HCT116 (cell line): ENCODE measurements around the gene CRISPLD2. TPM values are rescaled to one million over a fixed set of nuclear protein-coding genes. Genes with fewer than 3 reads are reported as not detected.

Source experiments
- ATAC-seq: fragments of 200-7000 bp; cut with Tn5 transposase; 2 replicates; pipeline ENCODE4 v1.9.1; 2020; ENCODE audit warnings: mild to moderate bottlenecking, moderate library complexity
- BruUV-seq: library from RNA; stranded (reverse); fragments of 400-500 nt; replicated peaks from 2 replicates; lab custom pipeline; 2021; lab: Mats Ljungman, UMichigan
- CTCF ChIA-PET: fragments of 300-600 bp; sonication (Branson Sonifier 250); formaldehyde crosslinking; loops from one replicate; lab custom pipeline; 2021; ENCODE audit warnings: antibody characterized with exemption; lab: Charles Lee
- POLR2A ChIA-PET: fragments of 300-600, 350-600 bp; sonication (Branson Sonifier 250); formaldehyde crosslinking; loops from one replicate; lab custom pipeline; 2021; ENCODE audit warnings: antibody characterized with exemption; lab: Charles Lee
- RAD21 ChIA-PET, 2 experiments: fragments of 300-600 bp; sonication (Branson Sonifier 250); formaldehyde crosslinking; loops; one replicate each; lab custom pipeline; 2023; ENCODE audit warnings: low total read pairs in 2 of 2; ENCODE audit not compliant: uncharacterized antibody in 2 of 2, unreplicated experiment in 2 of 2, low non-redundant PET in 1 of 2; lab: Charles Lee
- DNase-seq: peaks from one replicate; pipeline ENCODE4 v3.0.0-alpha.2; 2010; ENCODE audit warnings: low read depth, low spot score
- H2AFZ ChIP-seq: fragments of 200-600 bp; shearing (Covaris generic), sonication (generic); 2 replicates; pipeline ENCODE4 v1.6.1; 2017; ENCODE audit warnings: low read depth, mixed run types, mixed read lengths, antibody characterized with exemption, low read length; ENCODE audit not compliant: poor library complexity, severe bottlenecking
- H3K27ac ChIP-seq: 2 replicates; pipeline ENCODE4 v1.5.1; 2012; ENCODE audit warnings: low read depth, low read length
- H3K27me3 ChIP-seq: fragments of 200-600 bp; sonication (generic); 2 replicates; pipeline ENCODE4 v1.6.1; 2016; ENCODE audit warnings: mixed run types, low read length, mixed read lengths; ENCODE audit not compliant: insufficient read depth
- H3K36me3 ChIP-seq, 2 experiments: fragments of 200-500 bp in 1 of 2; fragments of 200-600 bp in 1 of 2; sonication (Bioruptor generic) in 1 of 2; sonication (generic) in 1 of 2; 2 replicates each; pipeline versions ENCODE4 v1.5.1 to v1.6.1; 2014 to 2016; ENCODE audit warnings: low read length in 2 of 2, inconsistent platforms in 1 of 2, mixed read lengths in 1 of 2, mixed run types in 1 of 2; ENCODE audit not compliant: insufficient read depth in 2 of 2, control insufficient read depth in 1 of 2
- H3K4me1 ChIP-seq, 2 experiments: fragments of 200-600 bp in 1 of 2; sonication (generic) in 1 of 2; 2 replicates each; pipeline versions ENCODE4 v1.5.1 to v1.6.1; 2012 to 2017; ENCODE audit warnings: low read length in 2 of 2, inconsistent platforms in 1 of 2, mild to moderate bottlenecking in 1 of 2, mixed read lengths in 1 of 2, mixed run types in 1 of 2, moderate library complexity in 1 of 2; ENCODE audit not compliant: insufficient read depth in 2 of 2, control insufficient read depth in 1 of 2
- H3K4me2 ChIP-seq: fragments of 200-600 bp; sonication (generic); 2 replicates; pipeline ENCODE4 v1.6.1; 2017; ENCODE audit warnings: mixed run types, low read length, mixed read lengths
- H3K4me3 ChIP-seq, 2 experiments: fragments of 200-600 bp in 1 of 2; sonication (generic) in 1 of 2; replicated peaks in 1 of 2; 2 replicates each; pipeline ENCODE4 v1.5.1; 2011 to 2016; ENCODE audit warnings: low read length in 2 of 2, control low read depth in 1 of 2, low read depth in 1 of 2, mild to moderate bottlenecking in 1 of 2, mixed read lengths in 1 of 2, mixed run types in 1 of 2
- H3K79me2 ChIP-seq: fragments of 200-600 bp; sonication (generic); 2 replicates; pipeline ENCODE4 v1.6.1; 2017; ENCODE audit warnings: mild to moderate bottlenecking, mixed run types, low read length, moderate library complexity, mixed read lengths; ENCODE audit not compliant: insufficient read depth
- H3K9ac ChIP-seq: fragments of 200-600 bp; sonication (generic); 2 replicates; pipeline ENCODE4 v1.6.1; 2016; ENCODE audit warnings: low read length, mixed read lengths
- H3K9me2 ChIP-seq: fragments of 200-600 bp; sonication (generic), shearing (Covaris generic); 2 replicates; pipeline ENCODE4 v1.6.1; 2017; ENCODE audit warnings: mixed run types, mild to moderate bottlenecking, moderate library complexity; ENCODE audit not compliant: insufficient read depth
- H3K9me3 ChIP-seq, 2 experiments: fragments of 200-500 bp in 1 of 2; fragments of 200-600 bp in 1 of 2; sonication (Bioruptor generic) in 1 of 2; sonication (generic) in 1 of 2; 2 replicates each; pipeline ENCODE4 v1.6.1; 2014 to 2017; ENCODE audit warnings: low read length in 2 of 2, mixed read lengths in 2 of 2, inconsistent platforms in 1 of 2, low read depth in 1 of 2, mild to moderate bottlenecking in 1 of 2, mixed run types in 1 of 2, moderate library complexity in 1 of 2; ENCODE audit not compliant: control insufficient read depth in 1 of 2, insufficient read depth in 1 of 2
- H4K20me1 ChIP-seq: fragments of 200-600 bp; sonication (generic), shearing (Covaris generic); 2 replicates; pipeline ENCODE4 v1.6.1; 2017; ENCODE audit warnings: mixed run types, mild to moderate bottlenecking, moderate library complexity; ENCODE audit not compliant: insufficient read depth
- CBX3 ChIP-seq: IDR thresholded peaks from 2 replicates; pipeline ENCODE4 v1.6.1; 2012; ENCODE audit warnings: low read depth
- CEBPB ChIP-seq: IDR thresholded peaks from 2 replicates; pipeline ENCODE4 v1.6.1; 2012; ENCODE audit warnings: low read depth
- EZH2 ChIP-seq: fragments of 200-600 bp; sonication (generic); IDR thresholded peaks from 2 replicates; pipeline ENCODE4 v1.6.1; 2017; ENCODE audit warnings: antibody characterized with exemption, mixed run types
- EZH2phosphoT487 ChIP-seq: fragments of 200-600 bp; IDR thresholded peaks from 2 replicates; pipeline ENCODE4 v1.6.1; 2018; ENCODE audit warnings: antibody characterized with exemption, borderline replicate concordance
- JUND ChIP-seq: IDR thresholded peaks from 2 replicates; pipeline ENCODE4 v1.6.1; 2012
- POLR2A ChIP-seq: IDR thresholded peaks from 2 replicates; pipeline ENCODE4 v1.7.0; 2011; ENCODE audit warnings: borderline replicate concordance; ENCODE audit not compliant: insufficient read depth, insufficient read length; ENCODE audit errors: extremely low read depth
- RAD21 ChIP-seq: IDR thresholded peaks from 2 replicates; pipeline ENCODE4 v1.6.1; 2012; ENCODE audit warnings: low read depth, mild to moderate bottlenecking
- SIN3A ChIP-seq: IDR thresholded peaks from 2 replicates; pipeline ENCODE4 v1.6.1; 2012; ENCODE audit warnings: low read depth
- ZNF274 ChIP-seq: fragments of 200-500 bp; sonication (Bioruptor generic); IDR thresholded peaks from 2 replicates; pipeline ENCODE4 v1.6.1; 2014; ENCODE audit warnings: mild to moderate bottlenecking, low read depth, low read length, inconsistent platforms
- intact Hi-C: fragments of 100-400 bp; cut with micrococcal nuclease; formaldehyde crosslinking; loops from 2 replicates; pipeline ENCODE4 v1.10.0; 2022
- total RNA-seq: library from RNA; stranded (reverse); gene quantifications from one replicate; pipeline ENCODE4 v1.2.1, GENCODE V29; 2021; ENCODE audit not compliant: unreplicated experiment
- TF ChIP-seq, protein P1 (sequence below): IDR thresholded peaks from 2 replicates; pipeline ENCODE4 v1.6.1; 2012
- TF ChIP-seq, protein P2 (sequence below), 3 experiments: fragments of 200-600 bp in 1 of 3; sonication (generic) in 1 of 3; IDR thresholded peaks in 2 of 3; conservative IDR thresholded peaks in 1 of 3; 2 replicates each; pipeline ENCODE4 v1.5.1; 2012 to 2017; ENCODE audit warnings: low read depth in 2 of 3, low read length in 2 of 3, antibody characterized with exemption in 1 of 3, borderline replicate concordance in 1 of 3, control low read depth in 1 of 3, mild to moderate bottlenecking in 1 of 3, mixed read lengths in 1 of 3, mixed run types in 1 of 3, moderate library complexity in 1 of 3; ENCODE audit not compliant: insufficient read depth in 1 of 3

Gene CRISPLD2
- total RNA-seq, 1 experiment from 2014 or later: 4.6 TPM

DNA sequence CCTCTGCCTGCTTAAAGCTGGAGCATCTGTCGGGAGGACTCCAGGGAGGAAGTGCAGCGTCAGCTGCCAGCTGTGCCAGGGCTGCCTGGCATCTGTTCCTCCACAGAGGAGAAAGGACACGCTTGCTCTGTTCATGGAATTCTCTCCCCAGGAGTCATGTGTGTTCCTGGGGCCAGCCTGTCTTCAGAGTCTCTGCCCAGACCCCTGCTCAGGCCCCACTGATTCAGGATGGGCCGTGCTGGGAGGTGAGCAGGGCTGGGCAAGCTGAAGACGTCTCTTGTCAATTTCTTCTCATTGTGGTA lies 24.2 kb downstream of the CRISPLD2 start (continued):
- TF ChIP-seq ZNF274: no peak
- TF ChIP-seq RAD21: no peak
- TF ChIP-seq, protein P1, sequence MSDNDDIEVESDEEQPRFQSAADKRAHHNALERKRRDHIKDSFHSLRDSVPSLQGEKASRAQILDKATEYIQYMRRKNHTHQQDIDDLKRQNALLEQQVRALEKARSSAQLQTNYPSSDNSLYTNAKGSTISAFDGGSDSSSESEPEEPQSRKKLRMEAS: no peak
- TF ChIP-seq CBX3: no peak
- TF ChIP-seq, protein P2, sequence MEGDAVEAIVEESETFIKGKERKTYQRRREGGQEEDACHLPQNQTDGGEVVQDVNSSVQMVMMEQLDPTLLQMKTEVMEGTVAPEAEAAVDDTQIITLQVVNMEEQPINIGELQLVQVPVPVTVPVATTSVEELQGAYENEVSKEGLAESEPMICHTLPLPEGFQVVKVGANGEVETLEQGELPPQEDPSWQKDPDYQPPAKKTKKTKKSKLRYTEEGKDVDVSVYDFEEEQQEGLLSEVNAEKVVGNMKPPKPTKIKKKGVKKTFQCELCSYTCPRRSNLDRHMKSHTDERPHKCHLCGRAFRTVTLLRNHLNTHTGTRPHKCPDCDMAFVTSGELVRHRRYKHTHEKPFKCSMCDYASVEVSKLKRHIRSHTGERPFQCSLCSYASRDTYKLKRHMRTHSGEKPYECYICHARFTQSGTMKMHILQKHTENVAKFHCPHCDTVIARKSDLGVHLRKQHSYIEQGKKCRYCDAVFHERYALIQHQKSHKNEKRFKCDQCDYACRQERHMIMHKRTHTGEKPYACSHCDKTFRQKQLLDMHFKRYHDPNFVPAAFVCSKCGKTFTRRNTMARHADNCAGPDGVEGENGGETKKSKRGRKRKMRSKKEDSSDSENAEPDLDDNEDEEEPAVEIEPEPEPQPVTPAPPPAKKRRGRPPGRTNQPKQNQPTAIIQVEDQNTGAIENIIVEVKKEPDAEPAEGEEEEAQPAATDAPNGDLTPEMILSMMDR (IDR thresholded peaks at IDR 0.05 in 2 of 3, conservative IDR thresholded peaks at IDR 0.05 in 1 of 3; ENCODE audit: borderline replicate concordance in 1 of 3, insufficient read depth in 1 of 3, low read depth in 2 of 3, low read length in 2 of 3): no peak
- TF ChIP-seq EZH2phosphoT487: no peak
- TF ChIP-seq EZH2: no peak
- no peak for TF ChIP-seq SIN3A
- TF ChIP-seq, all 23 proteins: peak for 0

DNA sequence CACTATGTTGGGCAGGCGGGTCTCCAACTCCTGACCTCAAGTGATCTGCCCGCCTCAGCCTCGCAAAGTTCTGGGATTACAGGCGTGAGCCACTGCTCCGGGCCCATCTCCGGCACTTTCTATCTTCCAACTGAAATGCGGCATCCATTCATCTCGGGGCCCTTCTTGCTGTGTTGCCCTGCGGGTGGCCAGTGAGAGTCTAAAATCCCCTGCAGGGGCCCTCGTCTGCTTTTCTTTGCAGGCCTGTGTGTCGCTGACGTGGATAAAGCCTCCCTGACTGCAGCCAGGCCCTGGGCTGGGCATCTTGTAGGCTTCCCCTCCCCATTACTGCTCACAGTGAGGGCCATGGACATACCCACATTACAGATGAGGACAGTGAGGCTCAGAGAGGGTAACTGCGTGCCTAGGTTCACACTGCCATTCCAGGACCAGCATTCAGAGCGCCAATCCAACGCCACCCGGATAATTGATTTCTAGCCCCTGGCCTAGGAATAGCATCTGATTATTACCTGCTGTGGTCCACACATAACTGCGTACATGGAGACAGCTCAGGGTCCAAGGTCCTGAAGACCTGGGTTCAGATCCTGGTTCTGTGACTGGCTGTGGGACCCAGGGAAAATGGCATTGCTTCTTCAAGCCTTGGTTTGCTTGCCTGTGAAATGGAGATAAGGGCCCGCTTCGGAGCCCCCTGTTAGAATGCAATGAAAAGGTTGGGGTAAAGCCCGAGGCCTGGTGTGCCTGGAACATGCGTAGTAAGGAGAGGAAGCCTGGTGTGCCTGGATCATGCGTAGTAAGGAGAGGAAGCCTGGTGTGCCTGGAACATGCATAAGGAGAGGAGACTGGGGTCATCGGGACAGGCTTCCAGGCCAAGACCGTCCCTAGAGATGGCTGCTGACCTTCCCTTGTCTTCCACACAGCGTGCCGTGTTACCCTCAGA lies 25.0 kb downstream of the CRISPLD2 start:
- H3K79me2 ChIP-seq: no peaks in the 10 kb centered on the region
- no peaks in the 10 kb centered on the region for H3K36me3 ChIP-seq
- no peak overlapping the region for H3K4me3 ChIP-seq
- intact Hi-C loops: no loop called here
- TF ChIP-seq CEBPB (no peak), EZH2 (no peak), JUND (no peak), POLR2A (no peak)
- ChIA-PET RAD21 (no interaction called here), POLR2A (no interaction called here), CTCF (no interaction called here)
- no TSS peak for BruUV-seq
- DNase-seq: no peak
- no peak for ATAC-seq
- H3K4me2 ChIP-seq: no peak overlapping the region
- no peaks in the 10 kb centered on the region for H4K20me1 ChIP-seq
- H3K9me2 ChIP-seq: no peaks in the 10 kb centered on the region
- H3K27ac ChIP-seq: no peak overlapping the region
- H3K9ac ChIP-seq: no peak overlapping the region
- H3K9me3 ChIP-seq: no peaks in the 10 kb centered on the region
- peaks cover 32 to 39% of the 10 kb centered on the region in 2 experiments for H3K4me1 ChIP-seq
- H3K27me3 ChIP-seq: no peaks in the 10 kb centered on the region
- no peak overlapping the region for H2AFZ ChIP-seq
